CD4-positive, alpha-beta T cell treated with Interleukin-2 at 100 ng/mL for 4 hours (primary cell): ENCODE data around the gene HRG.
"Not testable (repeated sequence)": the region's sequence is repeated elsewhere in the genome, so short reads cannot be mapped to it uniquely, and the experiment has no call there.

Experiments
- DNase-seq: peaks from one replicate; pipeline ENCODE4 v3.0.0-alpha.2; 2020; ENCODE audit warnings: low spot score

Gene HRG

GRCh38 chr3:186665625-186666188 is at the start of gene HRG:
Gene HRG (plus strand): TSS chr3:186666014. CDS start chr3:186666032, 18 bp downstream.
- no peak for DNase-seq

GRCh38 chr3:186616299-186616617 is 49.6 kb upstream of the HRG start:
- DNase-seq = no peak

GRCh38 chr3:186617036-186617946 is 48.5 kb upstream of the HRG start:
- DNase-seq = peak; percentile 87

GRCh38 chr3:186618318-186618938 is 47.4 kb upstream of the HRG start:
- DNase-seq = no peak

- no peak for DNase-seq
Observed at GRCh38 chr3:186619787-186620212, 46.0 kb upstream of the HRG start.

- DNase-seq = no peak
Observed at GRCh38 chr3:186620213-186621092, 45.4 kb upstream of the HRG start.

GRCh38 chr3:186621894-186622650 is 43.7 kb upstream of the HRG start:
- DNase-seq = no peak

GRCh38 chr3:186622651-186623310 is 43.0 kb upstream of the HRG start:
- no peak for DNase-seq

- DNase-seq = no peak
Observed at GRCh38 chr3:186624598-186624997, 41.2 kb upstream of the HRG start.

GRCh38 chr3:186625600-186626042 is 40.2 kb upstream of the HRG start:
- no peak for DNase-seq

- no peak for DNase-seq
Observed at GRCh38 chr3:186626254-186626847, 39.5 kb upstream of the HRG start.

GRCh38 chr3:186627852-186628414 is 37.9 kb upstream of the HRG start:
- no peak for DNase-seq

- no peak for DNase-seq
Observed at GRCh38 chr3:186628756-186629155, 37.1 kb upstream of the HRG start.

- DNase-seq = no peak
Observed at GRCh38 chr3:186630950-186631641, 34.7 kb upstream of the HRG start.

GRCh38 chr3:186633481-186633880 is 32.3 kb upstream of the HRG start:
- no peak for DNase-seq

- not testable (repeated sequence) for DNase-seq
Observed at GRCh38 chr3:186634207-186634606, 31.6 kb upstream of the HRG start.

GRCh38 chr3:186635532-186635931 is 30.3 kb upstream of the HRG start:
- no peak for DNase-seq

- DNase-seq = no peak
Observed at GRCh38 chr3:186636536-186636935, 29.3 kb upstream of the HRG start.

- DNase-seq = no peak
Observed at GRCh38 chr3:186637686-186638085, 28.1 kb upstream of the HRG start.
